DOHH2 (cell line): ENCODE data around the gene FBXO15.

Experiments
- EZH2phosphoT487 ChIP-seq: fragments of 200-600 bp; sonication (generic); IDR thresholded peaks from 2 replicates; pipeline ENCODE4 v1.6.1; 2017; ENCODE audit warnings: borderline replicate concordance, mild to moderate bottlenecking, antibody characterized with exemption, low read length, moderate library complexity, mixed read lengths
- TF ChIP-seq, protein P1 (sequence below): fragments of 200-600 bp; sonication (generic); IDR thresholded peaks from one replicate; pipeline ENCODE4 v1.5.1; 2014; ENCODE audit warnings: antibody characterized with exemption, mild to moderate bottlenecking, low read depth, low read length; ENCODE audit not compliant: poor library complexity, severe bottlenecking

DNA sequence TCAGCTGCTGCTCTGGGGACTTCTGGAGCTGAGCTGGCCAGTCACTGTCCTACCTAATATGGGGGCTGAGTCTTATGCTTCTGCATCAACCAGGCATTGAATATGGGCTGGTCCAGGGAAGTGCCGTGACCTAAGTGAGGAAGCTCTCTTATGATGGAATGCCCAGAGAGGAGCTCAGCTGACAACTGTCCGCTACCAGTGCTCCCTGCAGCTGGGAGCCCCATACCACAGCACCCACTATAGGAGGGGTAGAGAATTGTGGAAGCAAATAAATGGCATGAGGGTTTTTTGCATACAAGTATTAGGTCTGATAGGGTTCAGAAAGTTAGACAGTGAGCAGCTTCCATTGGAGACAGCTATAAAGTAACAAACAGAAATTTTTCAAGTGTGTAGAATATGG, 5.2 kb upstream of the FBXO15 start:
- TF ChIP-seq, protein P1, sequence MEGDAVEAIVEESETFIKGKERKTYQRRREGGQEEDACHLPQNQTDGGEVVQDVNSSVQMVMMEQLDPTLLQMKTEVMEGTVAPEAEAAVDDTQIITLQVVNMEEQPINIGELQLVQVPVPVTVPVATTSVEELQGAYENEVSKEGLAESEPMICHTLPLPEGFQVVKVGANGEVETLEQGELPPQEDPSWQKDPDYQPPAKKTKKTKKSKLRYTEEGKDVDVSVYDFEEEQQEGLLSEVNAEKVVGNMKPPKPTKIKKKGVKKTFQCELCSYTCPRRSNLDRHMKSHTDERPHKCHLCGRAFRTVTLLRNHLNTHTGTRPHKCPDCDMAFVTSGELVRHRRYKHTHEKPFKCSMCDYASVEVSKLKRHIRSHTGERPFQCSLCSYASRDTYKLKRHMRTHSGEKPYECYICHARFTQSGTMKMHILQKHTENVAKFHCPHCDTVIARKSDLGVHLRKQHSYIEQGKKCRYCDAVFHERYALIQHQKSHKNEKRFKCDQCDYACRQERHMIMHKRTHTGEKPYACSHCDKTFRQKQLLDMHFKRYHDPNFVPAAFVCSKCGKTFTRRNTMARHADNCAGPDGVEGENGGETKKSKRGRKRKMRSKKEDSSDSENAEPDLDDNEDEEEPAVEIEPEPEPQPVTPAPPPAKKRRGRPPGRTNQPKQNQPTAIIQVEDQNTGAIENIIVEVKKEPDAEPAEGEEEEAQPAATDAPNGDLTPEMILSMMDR = no peak
- no peak for TF ChIP-seq EZH2phosphoT487
